DND-41 (cell line): ENCODE measurements around the gene SOCS4.

Experiments
- ATAC-seq: fragments of 200-7000 bp; cut with Tn5 transposase; 3 replicates; pipeline ENCODE4 v1.9.1; 2021; ENCODE audit warnings: low read depth; ENCODE audit not compliant: insufficient read depth
- DNase-seq: peaks from one replicate; pipeline ENCODE4 v3.0.0-alpha.2; 2020
- H2AFZ ChIP-seq: 2 replicates; pipeline ENCODE4 v1.6.0; 2012; ENCODE audit warnings: low read depth, low read length
- H3K27ac ChIP-seq: 2 replicates; pipeline ENCODE4 v1.5.1; 2012; ENCODE audit warnings: low read length, inconsistent platforms
- H3K27me3 ChIP-seq: fragments of 200-600 bp; sonication (generic); 2 replicates; pipeline ENCODE4 v1.6.0; 2012; ENCODE audit warnings: low read length, mild to moderate bottlenecking, inconsistent platforms; ENCODE audit not compliant: insufficient read depth, poor library complexity
- H3K36me3 ChIP-seq: 2 replicates; pipeline ENCODE4 v1.5.1; 2012; ENCODE audit warnings: low read length, inconsistent platforms; ENCODE audit not compliant: insufficient read depth
- H3K4me1 ChIP-seq: 2 replicates; pipeline ENCODE4 v1.5.1; 2012; ENCODE audit warnings: mild to moderate bottlenecking, low read length; ENCODE audit not compliant: insufficient read depth
- H3K4me2 ChIP-seq: 2 replicates; pipeline ENCODE4 v1.6.0; 2012; ENCODE audit warnings: mild to moderate bottlenecking, moderate library complexity, low read length, inconsistent platforms; ENCODE audit not compliant: insufficient read depth
- H3K4me3 ChIP-seq, 2 experiments: fragments of 200-600 bp in 1 of 2; shearing (Covaris generic) in 1 of 2; 2 replicates each; pipeline ENCODE4 v1.5.1; 2012 to 2016; ENCODE audit warnings: inconsistent platforms in 2 of 2, low read length in 2 of 2, mild to moderate bottlenecking in 2 of 2, low read depth in 1 of 2, moderate library complexity in 1 of 2
- H3K79me2 ChIP-seq: 2 replicates; pipeline ENCODE4 v1.6.0; 2012; ENCODE audit warnings: low read length, inconsistent platforms; ENCODE audit not compliant: insufficient read depth
- H3K9ac ChIP-seq: 2 replicates; pipeline ENCODE4 v1.6.0; 2012; ENCODE audit warnings: low read depth, mild to moderate bottlenecking, inconsistent platforms, low read length, moderate library complexity
- H3K9me3 ChIP-seq: 2 replicates; pipeline ENCODE4 v1.5.1; 2012; ENCODE audit warnings: low read length, moderate library complexity, mild to moderate bottlenecking, inconsistent platforms; ENCODE audit not compliant: insufficient read depth, severe bottlenecking
- H4K20me1 ChIP-seq: 2 replicates; pipeline ENCODE4 v1.6.0; 2012; ENCODE audit warnings: low read length; ENCODE audit not compliant: insufficient read depth
- EZH2 ChIP-seq: IDR thresholded peaks from 3 replicates; pipeline ENCODE4 v1.6.1; 2012; ENCODE audit warnings: borderline replicate concordance, low read depth, mild to moderate bottlenecking, moderate library complexity, low read length, inconsistent platforms; ENCODE audit not compliant: severe bottlenecking
- TF ChIP-seq, protein P1 (sequence below): IDR thresholded peaks from 2 replicates; pipeline ENCODE4 v1.5.1; 2012; ENCODE audit warnings: borderline replicate concordance, low read length, moderate library complexity, mild to moderate bottlenecking; ENCODE audit not compliant: poor library complexity, severe bottlenecking; ENCODE audit errors: extremely low read depth

SOCS4 gene

DNA sequence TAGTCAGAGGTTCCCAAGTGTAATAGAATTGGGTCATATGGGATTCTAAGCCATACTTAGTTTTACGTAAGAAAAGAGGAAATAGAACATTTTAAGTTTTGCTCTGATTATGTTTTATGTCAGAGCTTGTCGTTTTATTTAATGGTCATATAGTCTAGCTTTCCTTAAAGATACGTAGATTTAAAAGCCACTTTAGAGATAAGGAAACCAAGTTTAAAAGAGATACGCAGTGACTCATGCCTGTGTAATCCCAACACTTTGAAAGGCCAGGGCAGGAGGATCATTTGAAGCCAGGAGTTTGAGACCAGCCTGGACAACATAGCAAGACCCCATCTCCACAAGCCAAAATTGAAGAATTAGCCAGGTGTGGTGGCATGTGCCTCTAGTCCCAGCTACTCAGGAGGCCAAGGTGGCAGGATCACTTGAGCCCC lies 44.0 kb downstream of the SOCS4 start:
- Histone ChIP-seq H3K9me3 (no peaks in the 10 kb centered on the region), H3K4me1 (no peaks in the 10 kb centered on the region), H3K9ac (no peak overlapping the region), H2AFZ (no peak overlapping the region), H3K79me2 (no peaks in the 10 kb centered on the region), H3K4me3 (no peak overlapping the region), H4K20me1 (peaks cover 2% of the 10 kb centered on the region; the same call in 1 of the 2 replicates), H3K27ac (no peak overlapping the region), H3K4me2 (no peak overlapping the region), H3K27me3 (no peaks in the 10 kb centered on the region), H3K36me3 (peaks cover 27% of the 10 kb centered on the region; the same call in 1 of the 2 replicates)
- DNase-seq (no peak), ATAC-seq (no peak)
- TF ChIP-seq EZH2, result no peak
- TF ChIP-seq, protein P1, sequence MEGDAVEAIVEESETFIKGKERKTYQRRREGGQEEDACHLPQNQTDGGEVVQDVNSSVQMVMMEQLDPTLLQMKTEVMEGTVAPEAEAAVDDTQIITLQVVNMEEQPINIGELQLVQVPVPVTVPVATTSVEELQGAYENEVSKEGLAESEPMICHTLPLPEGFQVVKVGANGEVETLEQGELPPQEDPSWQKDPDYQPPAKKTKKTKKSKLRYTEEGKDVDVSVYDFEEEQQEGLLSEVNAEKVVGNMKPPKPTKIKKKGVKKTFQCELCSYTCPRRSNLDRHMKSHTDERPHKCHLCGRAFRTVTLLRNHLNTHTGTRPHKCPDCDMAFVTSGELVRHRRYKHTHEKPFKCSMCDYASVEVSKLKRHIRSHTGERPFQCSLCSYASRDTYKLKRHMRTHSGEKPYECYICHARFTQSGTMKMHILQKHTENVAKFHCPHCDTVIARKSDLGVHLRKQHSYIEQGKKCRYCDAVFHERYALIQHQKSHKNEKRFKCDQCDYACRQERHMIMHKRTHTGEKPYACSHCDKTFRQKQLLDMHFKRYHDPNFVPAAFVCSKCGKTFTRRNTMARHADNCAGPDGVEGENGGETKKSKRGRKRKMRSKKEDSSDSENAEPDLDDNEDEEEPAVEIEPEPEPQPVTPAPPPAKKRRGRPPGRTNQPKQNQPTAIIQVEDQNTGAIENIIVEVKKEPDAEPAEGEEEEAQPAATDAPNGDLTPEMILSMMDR, result no peak

DNA sequence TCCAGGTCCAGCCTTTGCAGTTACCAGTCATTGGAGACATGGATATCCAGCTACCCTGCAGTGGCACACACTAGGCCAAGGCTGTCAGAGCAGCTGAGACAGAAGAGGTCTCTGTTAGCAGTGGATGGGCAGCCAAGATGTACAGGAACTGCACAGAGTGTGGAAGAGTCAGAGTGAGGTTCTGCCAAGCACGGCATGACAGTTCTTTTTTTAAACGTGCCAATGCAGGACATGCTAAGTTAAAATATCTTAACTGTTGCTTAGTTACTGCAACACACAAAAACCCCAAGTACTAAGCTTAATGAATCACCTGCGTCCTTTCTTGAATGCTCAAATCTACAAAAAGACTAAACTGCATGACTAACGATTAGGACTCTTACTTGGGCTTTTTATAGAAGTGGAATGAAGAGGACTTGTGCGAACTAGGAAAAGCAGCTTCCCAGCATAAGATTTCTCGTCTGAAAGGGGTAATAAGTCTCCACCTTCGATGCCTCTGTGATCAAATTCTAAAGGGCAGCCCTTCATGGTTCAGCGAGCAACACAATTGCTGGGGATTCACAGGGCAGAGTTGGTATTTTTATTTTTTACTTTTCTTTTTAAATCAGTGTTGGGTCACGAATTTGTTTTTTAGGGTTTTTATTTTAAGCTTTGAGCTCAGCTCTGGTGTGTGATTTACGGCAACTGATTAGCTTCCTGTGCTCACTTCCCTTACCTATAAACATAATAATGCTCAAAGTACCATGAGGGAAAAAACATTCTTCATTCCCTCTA lies 45.0 kb downstream of the SOCS4 start:
- TF ChIP-seq, protein P1, result no peak
- Histone ChIP-seq H3K9me3 (no peaks in the 10 kb centered on the region), H3K9ac (no peak overlapping the region), H2AFZ (no peak overlapping the region), H4K20me1 (peaks cover 2% of the 10 kb centered on the region; the same call in 1 of the 2 replicates), H3K4me2 (no peak overlapping the region), H3K79me2 (no peaks in the 10 kb centered on the region), H3K4me3 (no peak overlapping the region), H3K27ac (no peak overlapping the region), H3K27me3 (no peaks in the 10 kb centered on the region), H3K36me3 (peaks cover 19% of the 10 kb centered on the region; the same call in 1 of the 2 replicates), H3K4me1 (no peaks in the 10 kb centered on the region)
- ATAC-seq, result 0 out of 3 replicates have a peak, but pooled peaks have one; percentile 42
- no peak for DNase-seq

DNA sequence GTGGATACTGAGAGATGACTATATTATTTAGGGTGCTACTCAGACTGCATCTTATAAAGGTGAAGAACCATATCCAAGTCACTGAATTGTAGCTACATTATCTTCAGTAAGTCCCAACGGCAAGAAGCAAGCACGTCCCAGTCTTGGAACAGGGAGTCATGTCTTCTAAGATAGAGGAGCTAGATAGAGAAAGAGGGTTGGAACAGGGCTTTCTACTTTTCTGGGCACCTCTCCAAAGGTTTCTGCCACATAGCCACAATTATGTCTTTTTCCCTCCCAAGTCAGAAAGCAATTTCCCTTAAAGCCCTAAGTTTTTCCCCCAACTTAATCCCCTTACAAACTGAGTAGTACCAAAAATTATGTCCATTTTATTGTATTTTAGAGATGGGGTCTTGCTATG lies 46.8 kb downstream of the SOCS4 start:
- H3K27me3 ChIP-seq, result no peaks in the 10 kb centered on the region
- H3K9me3 ChIP-seq, result no peaks in the 10 kb centered on the region
- no peak for DNase-seq
- no peaks in the 10 kb centered on the region for H3K4me1 ChIP-seq
- no peaks in the 10 kb centered on the region for H3K79me2 ChIP-seq
- no peak for ATAC-seq
- H3K4me3 ChIP-seq, result no peak overlapping the region
- no peak overlapping the region for H2AFZ ChIP-seq
- H4K20me1 ChIP-seq, result peaks cover 2% of the 10 kb centered on the region; the same call in 1 of the 2 replicates
- H3K27ac ChIP-seq, result no peak overlapping the region
- H3K4me2 ChIP-seq, result no peak overlapping the region
- no peak for TF ChIP-seq EZH2
- TF ChIP-seq, protein P1, result no peak
- 0 out of 2 replicates have a peak, but pooled peaks cover 4% of the 10 kb centered on the region for H3K36me3 ChIP-seq
- no peak overlapping the region for H3K9ac ChIP-seq
